Kidney capillary endothelial cell (primary cell): ENCODE results near the gene MAPK8IP3.
"Not testable (repeated sequence)": the region's sequence is repeated elsewhere in the genome, so short reads cannot be mapped to it uniquely, and the experiment has no call there.

Source experiments
- DNase-seq: peaks from one replicate; pipeline ENCODE4 v3.0.0-alpha.2; 2018; ENCODE audit warnings: low spot score

MAPK8IP3 gene

DNA sequence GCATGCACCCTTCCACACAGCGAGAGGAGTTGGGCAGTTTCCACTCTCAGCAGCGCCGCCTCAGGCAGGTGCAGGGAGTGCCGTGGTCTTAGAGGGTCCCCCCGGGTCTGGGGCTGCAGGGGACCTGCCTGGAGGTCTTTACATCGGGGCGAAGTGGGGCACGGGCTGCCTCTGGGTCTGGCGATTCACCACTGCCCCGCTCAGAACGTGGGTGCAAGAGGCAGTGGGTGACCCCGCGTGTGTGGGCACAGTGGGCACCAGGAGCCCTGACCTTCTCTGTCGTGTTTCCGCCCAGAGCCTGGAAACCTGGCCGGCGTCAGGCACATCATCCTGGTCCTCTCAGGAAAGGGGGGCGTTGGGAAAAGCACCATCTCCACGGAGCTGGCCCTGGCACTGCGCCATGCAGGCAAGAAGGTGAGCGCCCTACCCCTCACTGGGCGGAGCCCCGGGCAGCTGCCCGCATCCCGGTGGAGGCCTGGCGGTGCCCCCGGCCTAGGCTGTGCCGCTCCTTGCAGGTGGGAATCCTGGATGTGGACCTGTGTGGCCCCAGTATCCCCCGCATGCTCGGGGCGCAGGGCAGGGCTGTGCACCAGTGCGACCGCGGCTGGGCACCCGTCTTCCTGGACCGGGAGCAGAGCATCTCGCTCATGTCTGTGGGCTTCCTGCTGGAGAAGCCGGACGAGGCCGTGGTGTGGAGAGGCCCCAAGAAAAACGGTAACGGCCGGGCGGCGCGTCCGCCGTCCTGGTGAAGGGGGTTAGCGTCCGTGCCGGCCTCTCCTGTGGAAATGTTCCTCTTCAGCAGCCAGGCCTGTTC, 80.5 kb downstream of the MAPK8IP3 start:
- no peak for DNase-seq

DNA sequence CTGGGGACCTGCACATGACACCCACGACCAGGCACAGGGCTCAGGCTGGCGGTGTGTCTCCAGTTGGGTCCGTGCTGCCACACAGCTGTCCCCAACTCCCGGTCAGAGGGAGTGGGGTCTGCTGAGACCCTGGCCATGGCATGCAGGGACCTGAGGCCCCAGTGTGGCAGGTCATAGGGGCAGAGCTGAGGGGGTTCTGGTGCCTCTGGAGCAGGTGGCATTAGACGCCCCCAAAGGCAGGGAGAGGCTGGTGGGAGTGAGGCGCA, 81.0 kb downstream of the MAPK8IP3 start:
- DNase-seq = no peak

GRCh38 chr16:1787322-1788094, 81.5 kb downstream of the MAPK8IP3 start:
- no peak for DNase-seq

DNA sequence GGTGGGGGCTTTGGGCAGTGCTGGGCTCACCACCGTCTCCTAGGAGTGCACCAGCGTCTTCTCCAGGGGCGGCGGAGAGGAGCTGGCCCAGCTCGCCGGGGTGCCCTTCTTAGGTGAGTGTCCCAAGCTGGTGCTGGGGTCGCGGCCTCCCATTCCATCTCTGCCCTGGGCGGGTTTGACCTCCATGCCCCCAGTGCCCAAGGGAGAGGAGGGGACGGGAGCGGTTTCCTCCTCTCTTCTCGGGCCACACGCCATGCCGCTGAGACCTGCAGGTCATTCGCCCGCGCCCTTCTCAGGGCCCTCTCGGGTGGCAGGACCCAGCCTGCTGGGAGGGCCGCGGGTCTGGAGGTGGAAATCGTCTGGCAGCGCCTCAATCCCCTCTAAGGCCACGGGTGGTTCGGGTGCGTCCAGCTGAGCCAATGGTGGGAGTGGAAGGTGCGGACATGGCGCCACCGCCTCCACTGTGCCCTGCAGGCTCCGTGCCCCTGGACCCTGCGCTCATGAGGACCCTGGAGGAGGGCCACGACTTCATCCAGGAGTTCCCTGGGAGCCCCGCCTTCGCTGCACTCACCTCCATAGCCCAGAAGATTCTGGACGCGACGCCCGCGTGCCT, 82.2 kb downstream of the MAPK8IP3 start:
- DNase-seq = no peak

DNA sequence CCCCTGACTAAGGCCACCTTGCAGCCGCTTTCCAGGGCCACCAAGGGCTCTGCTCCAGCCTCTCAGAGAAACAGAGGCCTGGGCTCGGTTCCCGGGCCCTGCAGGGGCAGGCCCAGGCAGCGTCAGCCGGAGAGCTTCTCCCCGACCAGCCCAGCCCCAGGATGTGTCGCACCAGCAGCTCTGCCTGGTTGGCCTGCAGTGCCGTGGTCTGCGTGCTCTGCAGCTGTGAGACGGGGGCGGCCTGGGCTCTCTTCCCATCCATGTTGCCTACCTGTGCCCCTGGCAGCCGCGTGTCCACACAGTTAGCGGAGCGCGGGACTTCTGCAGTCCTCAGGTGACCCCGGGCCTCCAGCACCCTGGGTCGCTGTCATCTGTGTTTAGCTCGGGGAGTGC, 82.7 kb downstream of the MAPK8IP3 start:
- no peak for DNase-seq

DNA sequence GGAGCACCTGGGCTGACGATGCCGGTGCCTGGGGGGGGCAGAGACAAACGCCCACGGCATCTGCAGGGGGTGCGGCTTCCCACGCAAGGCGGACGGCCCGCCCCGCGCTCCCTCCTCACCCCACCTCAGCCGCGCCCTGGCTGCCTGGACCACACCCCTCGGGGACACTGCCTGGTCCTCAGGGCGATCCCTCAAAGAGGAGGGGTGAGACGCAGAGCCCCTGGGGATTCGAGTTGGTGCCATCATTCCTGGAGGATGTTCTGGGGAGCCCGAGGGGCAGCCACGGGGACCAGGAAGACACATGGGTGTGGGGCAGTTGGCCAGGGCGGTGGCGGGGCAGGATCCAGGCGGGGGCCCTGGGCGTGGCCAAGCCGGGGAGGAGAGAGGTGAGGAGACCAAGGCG, 83.6 kb downstream of the MAPK8IP3 start:
- DNase-seq = no peak

DNA sequence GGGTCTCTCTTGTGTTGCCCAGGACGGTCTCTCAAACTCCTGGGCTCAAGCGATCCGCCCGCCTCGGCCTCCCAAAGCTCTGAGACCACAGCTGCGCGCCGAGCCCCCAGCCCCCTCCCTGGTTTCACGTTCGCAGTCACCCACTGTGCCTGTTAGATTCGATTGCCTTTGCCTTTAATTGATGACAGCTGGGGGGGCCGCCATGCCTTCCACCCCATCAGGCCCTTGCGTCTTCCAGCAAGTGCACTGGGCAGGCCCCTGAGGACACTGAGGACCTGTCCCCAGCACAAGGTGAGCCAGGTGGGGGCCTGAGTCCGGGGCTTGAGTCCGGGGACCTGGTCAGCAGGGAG, 84.2 kb downstream of the MAPK8IP3 start:
- DNase-seq = no peak

DNA sequence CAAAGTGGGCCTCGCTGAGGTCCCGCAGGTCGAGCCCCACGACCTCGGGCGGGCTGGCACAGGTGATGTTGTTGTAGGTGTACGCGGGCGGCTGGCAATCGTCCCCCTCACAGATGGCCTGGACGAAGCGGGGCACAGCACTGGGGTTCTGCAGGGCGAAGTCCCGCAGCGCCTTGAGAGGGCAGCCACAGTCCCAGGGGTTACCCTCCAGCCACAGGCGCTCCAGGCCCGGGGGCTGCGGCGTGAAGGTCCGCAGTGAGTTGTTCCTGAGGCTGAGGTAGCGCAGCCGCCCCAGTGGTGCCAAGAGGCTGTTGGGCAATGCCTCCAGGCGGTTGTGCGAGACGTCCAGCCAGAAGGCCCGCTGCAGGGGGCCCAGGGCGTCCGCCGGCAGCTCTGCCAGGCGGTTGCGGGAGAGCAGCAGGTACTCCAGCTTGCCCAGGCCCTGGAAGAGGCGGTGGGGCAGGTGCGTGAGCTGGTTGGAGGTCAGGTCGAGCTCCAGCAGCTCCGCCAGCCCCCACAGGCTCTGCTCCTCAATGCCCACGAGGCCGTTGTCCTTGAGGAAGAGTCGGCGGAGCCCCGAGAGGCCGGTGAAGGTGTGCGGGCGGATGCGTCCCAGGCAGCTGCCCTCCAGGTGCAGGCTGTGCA, 84.7 kb downstream of the MAPK8IP3 start:
- no peak for DNase-seq

GRCh38 chr16:1791256-1791942, 85.4 kb downstream of the MAPK8IP3 start:
- no peak for DNase-seq

- no peak for DNase-seq
These were observed 86.2 kb downstream of the MAPK8IP3 start for GRCh38 chr16:1791943-1792812.

DNA sequence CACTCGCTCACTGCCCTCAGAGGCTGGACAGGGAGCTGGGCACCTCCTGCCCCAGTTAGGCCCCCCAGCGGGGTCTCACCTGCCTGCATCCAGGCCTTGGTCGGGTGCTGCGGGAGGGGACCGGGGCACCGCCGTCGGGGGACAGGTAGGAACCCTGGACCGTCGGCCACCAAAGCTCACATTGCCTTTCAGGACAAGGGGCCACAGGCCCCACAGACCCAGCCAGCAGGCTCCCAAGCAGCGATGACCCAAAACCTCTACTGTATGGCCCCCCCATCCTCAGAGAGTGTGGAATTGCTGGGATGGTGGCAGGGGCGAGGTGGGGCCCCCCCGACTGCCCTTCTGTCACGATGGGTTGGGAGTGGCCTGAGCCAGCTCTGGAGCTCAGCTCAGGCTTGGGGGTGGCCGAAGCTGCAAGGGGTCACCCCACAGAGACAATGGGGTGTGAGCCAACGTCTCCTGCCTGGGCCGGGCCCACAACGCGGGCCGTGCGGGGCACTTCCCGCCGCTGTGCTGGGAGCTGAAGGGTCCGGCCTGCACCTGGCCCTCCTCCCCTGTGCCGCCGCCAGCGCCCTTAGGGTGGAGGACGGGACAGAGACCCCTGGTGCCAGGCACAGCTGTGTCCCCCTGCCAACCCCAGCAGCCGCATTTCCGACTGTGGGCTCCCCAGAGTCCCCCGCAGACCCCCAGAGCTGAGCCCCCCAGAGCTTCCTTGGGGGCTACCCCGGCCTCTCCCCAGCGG, 87.0 kb downstream of the MAPK8IP3 start:
- DNase-seq = no peak

DNA sequence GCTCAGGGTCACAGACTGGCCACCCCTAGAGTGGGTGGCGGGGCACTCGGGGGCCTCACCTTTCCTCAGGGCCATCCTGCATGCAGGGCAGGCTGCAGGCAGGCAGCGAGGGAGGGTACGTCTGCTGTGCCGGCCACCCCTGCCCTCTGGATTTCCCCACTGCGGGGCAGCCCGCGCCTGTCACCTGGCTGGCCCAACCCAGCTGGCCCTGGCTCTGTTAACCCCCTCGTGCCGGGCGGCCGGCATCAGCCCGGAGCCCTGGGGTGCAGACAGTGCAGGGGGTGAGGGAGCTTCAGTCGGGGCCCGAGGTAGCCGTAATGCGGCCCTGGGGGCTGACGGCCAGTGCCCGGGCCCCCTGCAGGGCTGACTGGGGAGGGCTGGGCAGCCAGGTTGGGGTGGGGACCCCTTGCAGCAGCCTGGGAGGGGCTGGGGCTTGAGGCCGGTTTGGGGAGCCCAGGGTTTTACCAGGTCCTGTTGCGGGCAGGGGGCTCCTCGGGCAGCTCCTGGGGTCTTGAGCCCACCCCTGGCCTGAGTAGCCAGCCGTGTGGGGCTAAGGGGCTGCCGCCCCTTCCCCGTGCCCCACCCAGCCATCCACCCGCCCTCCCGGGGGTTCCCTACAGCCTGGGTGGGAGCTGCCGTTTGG, 87.7 kb downstream of the MAPK8IP3 start, which contains the start of gene IGFALS:
TSS of gene IGFALS (minus strand) at position 128 of the 643 bp plus-strand sequence. CDS start at position 75, 53 bp downstream.
- no peak for DNase-seq

DNA sequence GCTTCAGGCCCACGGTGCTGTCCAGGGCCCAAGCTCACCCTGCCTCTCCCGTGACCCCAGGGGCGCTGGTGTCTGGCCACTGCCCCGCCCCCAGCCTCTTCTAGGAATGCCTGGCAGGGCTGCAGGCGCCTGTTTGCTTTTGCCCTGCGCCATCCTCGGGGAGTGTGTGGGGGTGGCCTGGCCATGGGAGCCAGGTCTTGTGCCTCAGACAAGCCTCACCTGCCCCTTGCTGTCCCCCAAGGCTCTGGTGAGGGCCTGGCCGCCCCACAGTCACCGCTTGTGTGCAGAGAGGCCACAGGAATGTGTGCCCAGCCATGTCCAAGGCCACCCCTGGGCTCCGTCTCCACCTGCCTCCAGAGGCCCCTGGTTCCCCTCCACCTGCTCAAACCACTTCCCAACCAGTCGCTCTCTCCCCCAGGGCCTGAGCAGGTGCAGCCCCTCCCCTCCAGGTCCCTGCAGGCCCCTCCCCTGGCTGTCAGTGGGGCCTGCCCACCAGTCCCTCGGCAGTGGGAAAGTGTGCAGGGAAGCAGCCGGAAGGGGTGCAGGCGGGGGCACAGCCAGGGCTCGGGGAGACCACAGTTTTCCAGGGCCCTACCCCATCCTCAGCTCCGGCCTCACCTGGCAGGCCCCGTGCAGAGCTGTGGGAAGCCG, 88.4 kb downstream of the MAPK8IP3 start:
- no peak for DNase-seq

DNA sequence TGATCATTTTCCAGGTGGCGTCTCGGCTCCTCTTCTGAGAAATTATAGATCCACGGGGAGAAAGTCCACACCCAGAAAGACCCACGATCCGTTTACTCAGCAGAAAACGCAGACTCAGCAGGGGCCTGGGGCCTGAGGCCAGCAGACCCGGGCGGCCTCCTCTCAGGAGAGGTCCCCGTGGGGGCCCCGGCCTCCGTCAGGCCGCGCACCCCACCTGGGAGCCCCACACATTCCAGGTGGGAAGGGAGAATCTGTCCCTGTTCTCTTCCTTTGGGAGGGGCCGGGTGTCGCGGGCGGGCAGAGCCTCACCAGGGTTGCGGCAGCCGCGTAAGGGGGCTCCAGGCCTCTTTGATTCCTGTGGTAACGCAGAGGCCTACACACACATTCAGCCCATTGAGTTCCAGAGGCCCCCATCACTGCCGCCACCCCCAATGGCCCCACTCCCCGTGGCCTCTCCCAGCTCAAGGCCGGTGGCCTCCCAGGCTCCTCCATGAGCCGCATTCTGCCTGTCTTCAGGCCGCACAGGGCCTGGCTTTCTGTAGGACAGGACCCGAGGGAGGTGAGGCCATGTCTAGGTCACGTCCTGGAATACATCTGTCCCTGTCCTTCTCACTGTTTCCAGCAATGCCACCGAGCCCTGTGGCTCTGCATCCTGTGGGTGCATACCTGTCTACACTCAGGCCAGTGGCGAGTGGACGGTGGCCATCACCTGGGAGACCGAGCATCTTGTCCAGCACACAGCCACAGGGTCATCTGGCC, 89.1 kb downstream of the MAPK8IP3 start:
- DNase-seq = no peak

- not testable (repeated sequence) for DNase-seq
These were observed 93.3 kb downstream of the MAPK8IP3 start for GRCh38 chr16:1799263-1799662.

DNA sequence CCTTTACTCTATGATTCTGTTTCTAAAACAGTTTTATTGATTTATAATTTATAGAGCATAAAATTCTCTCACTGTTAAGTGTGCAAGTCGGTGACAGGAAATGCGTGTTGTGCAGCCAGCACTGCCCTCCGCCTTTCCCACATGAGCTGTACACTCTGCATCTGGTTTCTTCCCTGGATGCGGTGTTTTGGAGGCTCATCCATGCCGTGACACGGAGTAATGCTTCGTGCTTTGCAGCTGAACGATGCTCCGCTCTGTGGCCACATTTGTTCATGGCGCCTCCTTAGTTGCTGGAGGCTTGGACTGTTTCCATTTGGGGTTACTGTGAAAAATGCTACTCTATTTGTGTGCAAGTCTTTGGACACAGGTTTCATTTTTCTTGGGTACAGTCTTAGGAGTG, 94.7 kb downstream of the MAPK8IP3 start:
- DNase-seq = no peak

DNA sequence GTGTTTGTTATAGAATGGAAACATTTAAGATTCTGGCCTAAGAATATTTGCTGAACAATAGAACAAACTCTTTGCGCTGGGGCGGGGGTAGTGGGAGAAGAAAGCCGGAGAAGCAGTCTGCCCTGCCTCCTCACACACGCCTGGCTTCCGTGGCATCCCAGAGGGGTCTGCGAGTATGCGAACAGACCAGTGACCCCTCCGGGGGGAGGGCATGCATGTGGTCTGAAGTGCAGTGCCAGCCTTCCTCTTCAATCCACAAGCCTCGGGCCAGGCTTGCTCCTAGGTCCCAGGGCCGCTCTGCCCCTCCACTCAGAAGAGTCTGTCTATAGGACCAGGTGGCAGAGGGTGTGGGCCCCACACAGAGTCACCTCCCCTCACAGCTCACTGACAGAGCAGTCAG, 101.6 kb downstream of the MAPK8IP3 start:
- DNase-seq = no peak

- no peak for DNase-seq
These were observed 102.7 kb downstream of the MAPK8IP3 start for GRCh38 chr16:1808691-1809090.
